ENCODE data around the gene CEP250.
"Not testable (repeated sequence)": the region's sequence is repeated elsewhere in the genome, so short reads cannot be mapped to it uniquely, and the experiment has no call there.

The CEP250 gene

GRCh38 chr20:35497780-35498189 lies 42.4 kb downstream of the CEP250 start:
- DNase-seq (ENCODE audit: low read depth), result no peak

- no peak for DNase-seq (ENCODE audit: low read depth)
Measured at GRCh38 chr20:35499271-35499670, 43.9 kb downstream of the CEP250 start.

- DNase-seq (ENCODE audit: low read depth), result no peak
Measured at GRCh38 chr20:35502352-35502751, 47.0 kb downstream of the CEP250 start.

- DNase-seq (ENCODE audit: low read depth), result no peak
Measured at GRCh38 chr20:35503281-35503680, 47.9 kb downstream of the CEP250 start.

GRCh38 chr20:35503841-35504561 lies 48.6 kb downstream of the CEP250 start:
- DNase-seq (ENCODE audit: low read depth), result no peak

- DNase-seq (ENCODE audit: low read depth), result no peak
Measured at GRCh38 chr20:35504751-35505150, 49.4 kb downstream of the CEP250 start.

- DNase-seq (ENCODE audit: low read depth), result no peak
Measured at GRCh38 chr20:35506179-35506578, 50.8 kb downstream of the CEP250 start.

GRCh38 chr20:35506872-35507638 lies 51.7 kb downstream of the CEP250 start:
- no peak for DNase-seq (ENCODE audit: low read depth)

GRCh38 chr20:35508493-35509218 lies 53.3 kb downstream of the CEP250 start:
- no peak for DNase-seq (ENCODE audit: low read depth)

GRCh38 chr20:35510951-35511735 lies 55.7 kb downstream of the CEP250 start:
- DNase-seq (ENCODE audit: low read depth), result no peak

- DNase-seq (ENCODE audit: low read depth), result no peak
Measured at GRCh38 chr20:35511814-35512420, 56.5 kb downstream of the CEP250 start.

GRCh38 chr20:35514371-35514932 lies 59.1 kb downstream of the CEP250 start:
- DNase-seq (ENCODE audit: low read depth), result no peak

GRCh38 chr20:35515341-35515740 lies 59.9 kb downstream of the CEP250 start:
- DNase-seq (ENCODE audit: low read depth), result no peak

GRCh38 chr20:35515949-35516645 lies 60.7 kb downstream of the CEP250 start:
- no peak for DNase-seq (ENCODE audit: low read depth)

GRCh38 chr20:35517125-35517524 lies 61.7 kb downstream of the CEP250 start:
- no peak for DNase-seq (ENCODE audit: low read depth)

- DNase-seq (ENCODE audit: low read depth), result not testable (repeated sequence)
Measured at GRCh38 chr20:35517767-35518166, 62.4 kb downstream of the CEP250 start.

GRCh38 chr20:35518955-35519354 lies 63.6 kb downstream of the CEP250 start:
- DNase-seq (ENCODE audit: low read depth), result no peak

- no peak for DNase-seq (ENCODE audit: low read depth)
Measured at GRCh38 chr20:35523298-35523888, 68.0 kb downstream of the CEP250 start.

GRCh38 chr20:35525639-35526038 lies 70.2 kb downstream of the CEP250 start:
- DNase-seq (ENCODE audit: low read depth), result no peak

GRCh38 chr20:35527122-35527769 lies 71.8 kb downstream of the CEP250 start:
- no peak for DNase-seq (ENCODE audit: low read depth)
